HG02970 (cell line): Measurements from ENCODE around the gene MTMR12.

Source experiments
- ATAC-seq: cut with Tn5 transposase; IDR thresholded peaks from one replicate; pipeline ENCODE4 v1.9.1; 2021; ENCODE audit warnings: mild to moderate bottlenecking, moderate library complexity, moderate number of reproducible peaks; ENCODE audit not compliant: unreplicated experiment, low FRiP score

MTMR12 gene

GRCh38 chr5:32278406-32278805 lies 34.3 kb downstream of the MTMR12 start:
- ATAC-seq, result no peak

GRCh38 chr5:32277798-32278197 lies 34.9 kb downstream of the MTMR12 start:
- no peak for ATAC-seq

GRCh38 chr5:32276173-32276853 lies 36.4 kb downstream of the MTMR12 start:
- ATAC-seq, result peak; percentile 40

GRCh38 chr5:32275396-32275741 lies 37.4 kb downstream of the MTMR12 start:
- ATAC-seq, result no peak

- no peak for ATAC-seq
Measured at GRCh38 chr5:32274548-32275395, 38.0 kb downstream of the MTMR12 start.

GRCh38 chr5:32273821-32274220 lies 38.9 kb downstream of the MTMR12 start:
- no peak for ATAC-seq

GRCh38 chr5:32272746-32273145 lies 40.0 kb downstream of the MTMR12 start:
- no peak for ATAC-seq

- ATAC-seq, result no peak
Measured at GRCh38 chr5:32270946-32271345, 41.8 kb downstream of the MTMR12 start.

- no peak for ATAC-seq
Measured at GRCh38 chr5:32270178-32270577, 42.6 kb downstream of the MTMR12 start.

- ATAC-seq, result no peak
Measured at GRCh38 chr5:32265902-32266301, 46.8 kb downstream of the MTMR12 start.

GRCh38 chr5:32264957-32265572 lies 47.7 kb downstream of the MTMR12 start:
- ATAC-seq, result no peak

- ATAC-seq, result no peak
Measured at GRCh38 chr5:32263684-32264083, 49.1 kb downstream of the MTMR12 start.

GRCh38 chr5:32261198-32261597 lies 51.5 kb downstream of the MTMR12 start:
- no peak for ATAC-seq

GRCh38 chr5:32259033-32259432 lies 53.7 kb downstream of the MTMR12 start:
- ATAC-seq, result no peak

- ATAC-seq, result no peak
Measured at GRCh38 chr5:32258424-32258823, 54.3 kb downstream of the MTMR12 start.

GRCh38 chr5:32255540-32255900 lies 57.2 kb downstream of the MTMR12 start:
- ATAC-seq, result no peak

GRCh38 chr5:32254881-32255539 lies 57.7 kb downstream of the MTMR12 start:
- ATAC-seq, result no peak

GRCh38 chr5:32251871-32252458 lies 60.8 kb downstream of the MTMR12 start:
- ATAC-seq, result no peak

GRCh38 chr5:32249668-32250067 lies 63.1 kb downstream of the MTMR12 start:
- ATAC-seq, result no peak

- no peak for ATAC-seq
Measured at GRCh38 chr5:32245742-32246141, 67.0 kb downstream of the MTMR12 start.

GRCh38 chr5:32244017-32244416 lies 68.7 kb downstream of the MTMR12 start:
- ATAC-seq, result no peak
